ENCODE measurements around the gene GRK6.

Gene GRK6

GRCh38 chr5:177490311-177490991 lies 64.0 kb downstream of the GRK6 start:
- no peak for DNase-seq

- DNase-seq = no peak
These were observed 64.5 kb downstream of the GRK6 start for GRCh38 chr5:177490992-177491391.

- DNase-seq = no peak
These were observed 65.0 kb downstream of the GRK6 start for GRCh38 chr5:177491429-177491945.

- no peak for DNase-seq
These were observed 65.7 kb downstream of the GRK6 start for GRCh38 chr5:177491983-177492746.

Data from bone marrow (tissue), 2 donors.